SK-N-DZ (cell line): Measurements from ENCODE around the gene LRIG2. TPM values are rescaled to one million over a fixed set of nuclear protein-coding genes. Genes with fewer than 3 reads are reported as not detected.
"Not testable (repeated sequence)": the region's sequence is repeated elsewhere in the genome, so short reads cannot be mapped to it uniquely, and the experiment has no call there.

Experiments used
- DNase-seq: peaks from one replicate; pipeline ENCODE4 v3.0.0-alpha.2; 2015; ENCODE audit warnings: low spot score
- polyA plus RNA-seq, 2 experiments: library from polyadenylated mRNA; depleted of rRNA; stranded (reverse); fragments of >200 nt; gene quantifications; 2 replicates each; pipeline ENCODE4 v1.2.3, GENCODE V29; 2014

The LRIG2 gene
- 6.5 and 6.7 TPM in 2 replicates for polyA plus RNA-seq (2014; cell fraction: cytosol; rRNA removed)
- 14.6 and 14.9 TPM in 2 replicates for polyA plus RNA-seq (2014; cell fraction: nucleus; rRNA removed)

DNA sequence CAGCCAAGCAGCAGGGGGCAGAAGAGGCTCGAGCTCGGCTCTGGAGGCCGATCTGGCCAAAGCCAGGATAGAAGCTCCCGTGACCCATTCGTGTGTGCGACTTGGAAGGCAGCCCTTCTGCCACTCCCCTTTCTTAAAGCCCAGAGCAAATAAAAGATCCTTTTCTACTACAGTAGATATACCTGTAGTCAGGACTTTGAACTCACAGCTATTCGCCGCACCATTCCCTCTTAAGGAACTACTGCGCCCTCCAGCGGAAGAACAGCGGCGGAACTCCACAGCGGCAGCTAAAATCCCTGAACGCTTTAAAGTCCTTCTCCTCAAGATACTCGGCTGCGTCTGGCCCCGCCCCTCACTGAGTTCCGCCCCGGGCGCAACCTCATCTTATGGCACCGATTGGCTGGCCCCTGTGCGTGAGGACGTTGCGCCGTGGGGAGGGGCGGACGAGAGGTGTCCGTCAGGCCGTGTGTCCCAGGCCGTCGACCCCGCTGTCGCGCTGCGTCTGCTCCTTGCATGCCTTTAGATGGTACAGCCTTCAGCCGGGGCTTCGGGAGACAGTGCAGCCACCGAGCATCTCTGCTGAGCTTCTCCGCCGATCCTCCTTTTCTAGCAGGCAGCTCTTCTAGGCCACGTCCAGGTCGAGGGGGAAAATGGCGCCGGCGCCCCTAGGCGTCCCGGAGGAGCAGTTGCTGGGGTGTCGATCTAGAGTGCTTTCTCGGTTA lies at the start of gene LRIG2:
TSS of gene LRIG2 (plus strand) at position 442 of the 722 bp plus-strand sequence. CDS start at position 651, 209 bp downstream.
- peak; percentile 98 for DNase-seq

- not testable (repeated sequence) for DNase-seq
Measured at GRCh38 chr1:113023316-113023715, 49.7 kb upstream of the LRIG2 start.

DNA sequence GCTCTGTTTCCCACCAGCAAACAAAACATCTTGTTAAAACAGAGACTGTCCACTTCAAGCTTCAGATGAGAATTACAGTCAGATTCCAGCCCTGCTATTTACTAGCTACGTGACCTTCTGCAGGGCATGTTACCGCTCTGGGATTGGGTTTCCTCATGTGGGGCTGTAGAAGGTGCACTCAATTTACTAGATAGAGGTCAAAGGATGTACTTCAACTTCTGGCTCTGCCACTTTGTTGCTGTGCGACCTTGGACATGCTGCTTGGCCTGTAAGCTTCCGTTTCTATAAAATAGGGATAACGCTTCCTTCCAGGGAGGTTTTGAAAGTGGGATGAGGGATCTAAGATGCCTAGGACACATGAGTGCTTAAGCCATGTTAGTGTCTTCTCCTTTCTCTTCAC lies 46.0 kb upstream of the LRIG2 start:
- no peak for DNase-seq

DNA sequence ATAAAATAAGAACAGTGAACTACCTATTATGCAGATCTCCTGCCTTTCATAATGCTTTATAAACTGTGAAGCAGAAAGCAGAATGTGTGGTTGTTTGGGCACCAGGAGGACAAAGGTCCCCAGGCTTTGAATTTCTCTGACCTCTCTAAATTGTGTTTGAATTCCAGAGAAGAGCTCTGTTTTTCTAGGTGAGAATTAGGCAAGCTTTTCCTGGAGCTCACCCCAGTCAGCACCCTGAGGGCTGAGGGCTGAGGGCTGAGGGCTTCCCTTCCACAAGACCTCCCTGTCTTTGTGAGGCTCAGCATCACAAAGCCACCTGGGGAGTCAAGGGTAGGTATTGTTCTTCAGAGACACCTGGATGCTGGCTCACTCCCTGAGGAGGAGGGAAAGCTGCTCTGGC lies 45.5 kb upstream of the LRIG2 start:
- no peak for DNase-seq

GRCh38 chr1:113029822-113030221 lies 43.2 kb upstream of the LRIG2 start:
- DNase-seq, result no peak

- DNase-seq, result no peak
Measured at GRCh38 chr1:113031171-113031933, 41.6 kb upstream of the LRIG2 start.

DNA sequence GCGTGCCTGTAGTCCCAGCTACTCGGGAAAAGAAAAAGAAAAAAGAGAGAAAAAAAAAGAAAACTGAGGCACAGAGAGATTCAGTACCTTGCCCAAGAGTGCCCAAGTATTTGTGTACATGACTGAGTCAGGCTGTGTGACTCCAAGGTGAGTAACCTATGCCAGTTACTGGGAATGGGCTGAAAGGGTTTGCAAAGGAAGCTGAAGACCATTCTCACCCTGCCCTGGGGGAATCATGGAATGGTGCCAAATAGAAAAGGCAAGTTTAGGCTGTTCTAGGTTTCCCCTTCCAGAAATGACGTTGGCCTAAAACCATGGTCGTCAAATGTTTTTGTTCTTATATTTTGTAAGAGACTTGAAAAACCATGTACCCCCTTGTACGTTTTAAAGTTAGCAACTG lies 37.9 kb upstream of the LRIG2 start:
- no peak for DNase-seq

GRCh38 chr1:113036639-113037321 lies 36.2 kb upstream of the LRIG2 start:
- no peak for DNase-seq

GRCh38 chr1:113040041-113040440 lies 33.0 kb upstream of the LRIG2 start:
- peak; percentile 75 for DNase-seq

GRCh38 chr1:113040718-113041412 lies 32.1 kb upstream of the LRIG2 start:
- peak; percentile 52 for DNase-seq

GRCh38 chr1:113041569-113042284 lies 31.3 kb upstream of the LRIG2 start:
- DNase-seq, result no peak

- peak; percentile 75 for DNase-seq
Measured at GRCh38 chr1:113042285-113043143, 30.5 kb upstream of the LRIG2 start.

DNA sequence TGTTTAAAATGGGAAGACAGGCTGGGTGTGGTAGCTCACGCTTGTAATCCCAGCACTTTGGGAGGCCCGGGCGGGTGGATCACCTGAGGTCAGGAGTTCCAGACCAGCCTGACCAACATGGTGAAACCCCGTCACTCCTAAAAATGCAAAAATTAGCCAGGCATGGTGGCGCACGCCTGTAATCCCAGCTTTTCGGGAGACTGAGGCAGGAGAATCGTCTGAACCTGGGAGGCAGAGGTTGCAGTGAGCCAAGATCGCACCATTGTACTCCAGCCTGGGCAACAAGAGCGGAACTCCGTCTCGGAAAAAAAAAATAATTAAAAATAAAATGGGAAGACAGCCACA lies 29.9 kb upstream of the LRIG2 start:
- not testable (repeated sequence) for DNase-seq

DNA sequence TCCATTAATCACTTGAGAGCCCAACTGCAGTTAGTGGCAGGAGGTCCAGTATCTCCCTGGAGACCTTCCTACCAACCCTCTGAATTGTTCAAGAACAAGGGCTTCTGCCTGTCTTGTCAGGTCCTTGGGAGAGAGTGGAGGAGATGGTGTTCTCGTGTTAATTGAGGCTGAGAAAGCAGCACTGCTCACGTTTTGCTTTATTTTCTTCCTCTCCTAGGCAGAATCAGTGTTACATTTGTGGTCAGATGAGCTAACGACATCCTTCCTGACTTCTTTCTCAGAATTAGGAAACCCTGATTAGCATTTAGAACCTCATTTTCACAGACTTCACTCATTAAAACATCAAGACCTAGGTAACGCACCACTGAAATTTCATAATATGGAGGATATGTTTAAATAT lies 26.4 kb upstream of the LRIG2 start:
- no peak for DNase-seq

DNA sequence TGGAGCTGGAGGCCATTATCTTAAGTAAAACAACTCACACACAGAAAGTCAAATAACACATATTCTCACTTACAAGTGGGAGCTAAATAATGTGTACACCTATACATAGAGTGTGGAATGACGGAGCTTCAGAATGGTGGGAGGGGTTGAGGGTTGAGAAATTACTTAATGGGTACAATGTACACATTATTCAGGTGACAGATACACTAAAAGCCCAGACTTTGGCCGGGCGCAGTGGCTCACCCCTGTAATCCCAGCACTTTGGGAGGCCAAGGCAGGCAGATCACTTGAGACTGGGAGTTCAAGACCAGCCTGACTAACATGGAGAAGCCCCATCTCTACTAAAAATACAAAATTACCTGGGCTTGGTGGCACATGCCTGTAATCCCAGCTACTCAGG lies 24.9 kb upstream of the LRIG2 start:
- DNase-seq, result no peak

- no peak for DNase-seq
Measured at GRCh38 chr1:113053344-113054126, 19.5 kb upstream of the LRIG2 start.

GRCh38 chr1:113055570-113055969 lies 17.4 kb upstream of the LRIG2 start:
- no peak for DNase-seq

GRCh38 chr1:113057006-113057405 lies 16.0 kb upstream of the LRIG2 start:
- DNase-seq, result peak; percentile 38
